ENCODE measurements around the gene CNTD1. TPM values are rescaled to one million over a fixed set of nuclear protein-coding genes. Genes with fewer than 3 reads are reported as not detected.

CNTD1 gene
- total RNA-seq, 1 donor from 2014 or later = not detected

DNA sequence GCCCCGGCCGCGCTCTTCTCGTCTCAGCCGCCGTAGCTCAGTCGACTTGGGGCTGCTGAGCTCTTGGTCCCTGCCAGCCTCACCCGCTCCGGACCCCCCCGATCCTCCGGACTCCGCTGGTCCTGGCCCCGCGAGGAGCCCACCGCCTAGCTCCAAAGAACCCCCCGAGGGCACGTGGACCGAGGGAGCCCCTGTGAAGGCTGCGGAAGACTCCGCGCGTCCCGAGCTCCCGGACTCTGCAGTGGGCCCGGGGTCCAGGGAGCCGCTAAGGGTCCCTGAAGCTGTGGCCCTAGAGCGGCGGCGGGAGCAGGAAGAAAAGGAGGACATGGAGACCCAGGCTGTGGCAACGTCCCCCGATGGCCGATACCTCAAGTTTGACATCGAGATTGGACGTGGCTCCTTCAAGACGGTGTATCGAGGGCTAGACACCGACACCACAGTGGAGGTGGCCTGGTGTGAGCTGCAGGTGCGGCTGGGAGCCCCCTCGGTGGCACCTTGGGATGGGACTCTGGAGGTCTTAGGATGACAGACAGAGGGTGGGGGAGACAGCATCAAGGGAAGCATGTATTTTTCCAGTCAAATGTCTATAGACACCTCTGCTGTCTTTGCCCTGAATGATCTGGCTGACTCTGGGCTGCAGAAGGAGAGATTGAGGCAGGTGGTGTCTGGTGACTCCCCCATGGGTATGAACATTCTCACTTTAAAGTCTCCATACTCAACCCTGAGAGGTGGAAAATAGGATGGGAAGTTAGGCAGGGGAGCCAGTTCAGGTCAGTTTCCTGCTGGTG, 17.6 kb upstream of the CNTD1 start:
- no peak for TF ChIP-seq CTCF (conservative IDR thresholded peaks at IDR 0.05; ENCODE audit: low read depth, low read length)
- peak overlapping the region; percentile 81 for H3K4me3 ChIP-seq (ENCODE audit: low read depth, low read length)
- DNase-seq (ENCODE audit: low read depth) = no peak

GRCh38 chr17:42781639-42782165, 17.0 kb upstream of the CNTD1 start:
- TF ChIP-seq CTCF (conservative IDR thresholded peaks at IDR 0.05; ENCODE audit: low read depth, low read length) = no peak
- peak overlapping the region; percentile 81 for H3K4me3 ChIP-seq (ENCODE audit: low read depth, low read length)
- no peak for DNase-seq (ENCODE audit: low read depth)

- TF ChIP-seq CTCF (conservative IDR thresholded peaks at IDR 0.05; ENCODE audit: low read depth, low read length) = no peak
- peak overlapping the region; percentile 81 for H3K4me3 ChIP-seq (ENCODE audit: low read depth, low read length)
- DNase-seq (ENCODE audit: low read depth) = no peak
Measured at GRCh38 chr17:42782166-42783061, 16.2 kb upstream of the CNTD1 start.

GRCh38 chr17:42783062-42783790, 15.4 kb upstream of the CNTD1 start:
- TF ChIP-seq CTCF (conservative IDR thresholded peaks at IDR 0.05; ENCODE audit: low read depth, low read length) = no peak
- DNase-seq (ENCODE audit: low read depth) = no peak
- H3K4me3 ChIP-seq (ENCODE audit: low read depth, low read length) = peak overlapping the region; percentile 81

GRCh38 chr17:42783791-42784138, 14.9 kb upstream of the CNTD1 start:
- TF ChIP-seq CTCF (conservative IDR thresholded peaks at IDR 0.05; ENCODE audit: low read depth, low read length) = no peak
- H3K4me3 ChIP-seq (ENCODE audit: low read depth, low read length) = no peak overlapping the region

DNA sequence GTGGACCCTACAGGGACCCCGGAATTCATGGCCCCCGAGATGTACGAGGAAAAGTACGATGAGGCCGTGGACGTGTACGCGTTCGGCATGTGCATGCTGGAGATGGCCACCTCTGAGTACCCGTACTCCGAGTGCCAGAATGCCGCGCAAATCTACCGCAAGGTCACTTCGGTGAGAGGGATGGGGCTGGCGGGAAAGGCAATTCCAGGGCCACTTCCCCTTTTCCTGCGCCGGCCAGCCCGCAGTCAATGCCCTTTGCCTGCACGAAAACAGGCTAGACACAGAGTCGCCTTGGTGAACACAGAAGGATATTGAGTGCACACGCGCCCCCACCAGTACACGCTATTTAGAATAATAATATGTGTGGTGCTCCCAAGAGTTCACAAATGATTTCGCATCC, 14.3 kb upstream of the CNTD1 start:
- H3K4me3 ChIP-seq (ENCODE audit: low read depth, low read length) = no peak overlapping the region
- no peak for DNase-seq (ENCODE audit: low read depth)
- no peak for TF ChIP-seq CTCF (conservative IDR thresholded peaks at IDR 0.05; ENCODE audit: low read depth, low read length)

More at GRCh38 chr17:42783791-42784138, 14.9 kb upstream of the CNTD1 start:
- DNase-seq (ENCODE audit: low read depth) = no peak

Data from epithelial cell of proximal tubule (primary cell).